DMS79 treated with DMSO at 0.1 percent for 48 hours (cell line): ENCODE measurements around the gene SMAD1.
"Not testable (repeated sequence)": the region's sequence is repeated elsewhere in the genome, so short reads cannot be mapped to it uniquely, and the experiment has no call there.

Experiments used
- DNase-seq: peaks from one replicate; lab custom pipeline; 2025; lab: John Stamatoyannopoulos, UW

Gene SMAD1

DNA sequence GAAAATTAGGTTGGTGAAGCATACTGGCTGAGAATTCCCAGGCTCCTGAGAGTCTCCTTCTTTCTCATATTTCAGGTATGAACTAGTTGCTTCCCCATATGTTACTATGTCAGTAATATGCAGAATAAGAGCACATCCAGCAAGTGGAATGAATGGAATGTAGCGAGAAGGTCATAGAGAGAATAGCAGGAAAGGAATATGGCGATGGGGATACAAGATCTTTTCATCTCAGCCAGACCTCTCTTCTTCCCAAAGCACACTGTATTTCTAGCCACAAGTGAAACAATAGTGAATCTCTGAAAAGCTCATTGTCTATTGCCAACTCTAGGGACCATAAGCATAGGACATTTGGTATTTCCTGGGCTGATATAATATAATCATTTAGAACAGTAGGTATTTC, 82.9 kb downstream of the SMAD1 start:
- DNase-seq = no peak

DNA sequence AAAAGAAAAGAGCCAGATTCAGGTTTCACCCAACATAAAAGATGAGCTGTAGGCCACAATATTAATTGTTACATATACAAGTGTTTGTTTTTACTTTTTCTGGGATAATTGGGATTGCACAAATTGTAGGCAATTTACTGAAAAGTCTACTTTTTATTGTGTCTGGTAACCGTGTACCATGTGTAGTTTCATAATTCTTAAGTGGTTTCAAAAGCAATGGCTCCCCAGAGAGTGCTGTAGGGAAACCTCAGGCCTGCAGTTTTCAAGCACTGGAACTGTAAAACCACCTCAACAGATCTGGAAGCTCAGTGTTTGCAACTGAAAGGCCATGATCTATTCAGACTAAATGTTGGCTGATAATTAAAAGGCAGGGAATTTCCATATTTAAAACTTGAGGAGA, 83.7 kb downstream of the SMAD1 start:
- DNase-seq = no peak

DNA sequence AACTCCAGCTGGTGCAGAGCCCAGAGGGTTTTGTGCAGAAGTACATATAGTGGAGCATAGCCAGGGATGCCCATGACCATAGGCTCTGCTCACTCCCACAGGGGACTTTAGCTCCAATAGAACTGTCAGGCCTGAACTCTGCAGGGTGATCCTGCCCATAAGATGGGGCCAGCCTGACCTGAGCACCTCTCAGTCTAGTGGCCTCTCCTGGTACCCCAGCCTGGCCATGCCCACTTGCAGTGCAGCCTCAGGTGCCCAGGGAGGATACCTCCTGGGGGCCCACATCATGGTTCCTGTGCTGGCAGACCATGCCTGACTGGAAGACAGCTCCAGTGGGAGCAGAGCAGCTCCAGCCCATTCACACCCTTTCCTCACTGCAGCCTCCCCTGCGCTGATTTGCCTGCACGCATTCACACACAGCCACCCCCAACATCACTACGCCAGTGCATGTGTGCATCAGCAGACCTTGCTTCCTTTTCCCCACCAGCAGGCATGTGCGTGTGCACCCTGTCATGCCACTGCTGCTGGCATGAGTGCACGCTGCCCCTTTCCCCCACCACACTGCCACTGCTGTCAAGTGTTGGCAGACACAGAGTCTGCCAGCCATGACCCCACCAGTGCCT, 84.5 kb downstream of the SMAD1 start:
- no peak for DNase-seq

DNA sequence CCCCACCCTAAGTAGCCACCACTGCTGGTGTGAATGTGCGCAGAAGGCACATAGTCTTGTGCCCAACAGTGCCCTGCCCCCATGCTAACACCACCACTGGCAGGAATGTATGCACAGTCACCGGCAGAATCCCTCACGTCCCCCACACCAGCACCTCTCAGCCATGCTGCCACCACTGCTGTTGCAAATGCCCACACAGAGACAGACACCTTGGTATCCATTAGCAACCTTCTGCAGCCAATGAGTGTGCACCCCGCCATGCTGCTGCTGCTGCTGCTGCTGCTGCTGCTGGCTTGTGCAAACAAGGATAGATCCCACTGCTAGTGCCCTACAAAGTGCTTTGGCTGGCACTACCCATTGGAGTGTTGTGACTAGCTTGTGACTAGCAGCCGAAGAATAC, 85.1 kb downstream of the SMAD1 start:
- no peak for DNase-seq

DNA sequence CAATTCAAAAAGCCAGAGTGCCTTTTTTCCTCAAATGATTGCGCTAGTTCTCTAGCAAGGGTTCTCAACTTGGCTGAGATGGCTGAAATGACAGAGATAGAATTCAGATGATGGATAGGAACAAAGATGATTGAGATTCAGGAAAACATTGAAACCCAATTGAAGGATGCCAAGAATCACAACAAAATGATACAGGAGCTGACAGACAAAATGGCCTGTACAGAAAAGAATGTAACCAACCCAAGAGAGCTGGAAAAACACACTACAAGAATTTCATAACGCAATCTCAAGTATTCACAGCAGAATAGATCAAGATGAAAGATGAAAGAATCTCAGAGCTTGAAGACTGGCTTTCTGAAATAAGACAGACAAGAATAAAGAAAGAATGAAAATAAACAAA, 85.9 kb downstream of the SMAD1 start:
- no peak for DNase-seq

DNA sequence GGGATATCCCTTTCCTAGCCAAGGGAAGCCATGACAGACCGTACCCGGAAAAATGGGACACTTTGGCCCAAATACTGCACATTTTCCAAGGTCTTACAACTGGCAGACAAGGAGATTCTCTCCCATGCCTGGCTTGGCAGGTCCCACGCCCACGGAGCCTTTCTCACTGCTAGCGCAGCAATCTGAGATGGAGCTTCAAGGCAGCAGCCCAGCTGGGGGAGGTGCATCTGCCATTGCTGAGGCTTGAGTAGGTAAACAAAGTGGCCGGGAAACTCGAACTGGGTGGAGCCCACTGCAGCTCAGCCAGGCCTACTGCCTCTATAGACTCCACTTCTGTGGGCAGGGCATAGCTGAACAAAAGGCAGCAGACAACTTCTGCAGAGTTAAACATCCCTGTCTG, 92.9 kb downstream of the SMAD1 start:
- not testable (repeated sequence) for DNase-seq

DNA sequence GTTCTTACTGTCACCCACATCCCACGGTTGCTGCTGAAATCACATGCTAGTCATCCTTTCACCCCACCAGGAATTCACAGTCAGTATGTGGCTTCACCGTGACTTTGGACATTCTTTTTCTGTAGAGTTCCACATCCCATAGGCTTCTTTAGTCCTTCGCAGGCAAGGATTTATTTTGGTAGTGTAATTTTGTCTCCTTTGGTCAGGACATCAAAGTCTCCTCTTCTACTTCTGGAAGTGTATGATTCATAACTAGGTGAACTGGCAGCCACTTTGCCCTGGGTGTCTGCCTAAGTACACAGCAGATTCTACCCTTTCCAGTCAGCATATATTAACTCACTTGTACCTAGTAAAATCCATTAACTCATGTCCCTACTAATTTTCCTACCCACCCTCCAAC, 99.3 kb downstream of the SMAD1 start:
- DNase-seq = no peak

DNA sequence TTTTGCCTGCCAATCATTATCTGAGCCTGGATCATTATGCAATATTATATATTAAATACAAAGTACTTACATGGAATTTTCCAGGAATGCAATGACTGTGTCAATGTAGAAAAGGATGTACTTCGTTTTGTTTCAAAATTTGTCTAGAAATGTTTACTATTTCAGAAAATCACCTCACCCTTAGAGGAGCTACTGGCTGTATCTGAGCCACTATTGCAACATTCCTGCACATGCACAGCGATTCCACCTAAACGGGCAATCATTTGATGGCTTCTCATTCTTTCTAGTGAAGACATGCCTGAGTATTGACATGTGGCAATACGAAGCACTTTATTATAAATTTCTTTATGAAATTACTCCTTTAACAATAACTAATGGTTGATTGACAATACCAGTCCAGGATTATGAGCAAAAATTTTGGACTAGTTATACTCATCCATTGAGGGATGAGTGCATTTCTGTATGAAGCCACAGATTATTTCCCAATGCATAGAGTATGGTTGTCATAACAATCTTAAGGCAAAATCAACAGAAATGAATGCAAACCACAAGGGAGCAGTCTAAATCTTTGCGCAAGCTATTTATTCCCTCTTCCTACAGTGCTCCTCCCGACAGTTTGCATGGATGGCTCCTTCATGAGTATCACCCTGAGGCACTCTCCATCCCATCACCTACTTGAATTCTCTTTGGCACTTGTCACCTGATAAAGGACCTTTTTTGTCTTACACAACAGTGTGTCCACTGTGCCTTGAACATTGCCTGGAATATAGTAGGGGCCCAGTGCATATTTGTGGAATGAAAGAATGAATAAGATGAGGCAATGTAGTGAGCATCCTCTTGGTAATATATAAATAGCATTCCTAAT, 101.8 kb downstream of the SMAD1 start:
- DNase-seq = no peak

DNA sequence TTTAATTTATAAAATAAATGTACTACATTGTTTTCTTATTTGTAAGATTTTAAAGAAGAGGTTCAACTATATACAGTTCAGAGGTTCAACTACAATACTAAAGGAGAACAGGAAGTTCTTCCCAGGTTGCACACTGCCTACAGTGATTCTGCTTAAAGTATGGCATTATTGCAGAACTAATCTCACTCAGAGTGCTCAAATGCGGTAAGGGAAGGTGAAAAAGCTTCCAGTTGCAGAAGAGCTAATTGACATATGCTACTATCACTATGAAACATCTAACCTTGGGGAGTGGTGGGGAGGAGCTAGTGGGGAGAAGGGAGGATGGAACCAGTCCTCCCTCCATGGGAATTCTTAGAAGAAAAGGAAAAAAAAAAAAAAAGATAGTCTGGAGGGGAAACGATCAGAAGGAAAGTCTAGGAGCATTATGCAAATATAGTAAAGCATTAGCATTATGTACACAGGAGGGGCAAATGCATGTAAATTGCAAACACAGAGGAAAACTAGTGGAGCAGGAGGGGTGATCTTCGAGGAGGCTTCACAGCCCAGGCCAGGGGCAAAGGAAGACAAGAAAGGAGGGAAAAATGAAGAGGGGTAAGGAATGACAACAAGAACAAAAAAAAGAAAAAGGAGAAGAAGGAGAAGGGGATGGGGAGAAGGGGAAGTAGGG, 105.6 kb downstream of the SMAD1 start:
- no peak for DNase-seq

DNA sequence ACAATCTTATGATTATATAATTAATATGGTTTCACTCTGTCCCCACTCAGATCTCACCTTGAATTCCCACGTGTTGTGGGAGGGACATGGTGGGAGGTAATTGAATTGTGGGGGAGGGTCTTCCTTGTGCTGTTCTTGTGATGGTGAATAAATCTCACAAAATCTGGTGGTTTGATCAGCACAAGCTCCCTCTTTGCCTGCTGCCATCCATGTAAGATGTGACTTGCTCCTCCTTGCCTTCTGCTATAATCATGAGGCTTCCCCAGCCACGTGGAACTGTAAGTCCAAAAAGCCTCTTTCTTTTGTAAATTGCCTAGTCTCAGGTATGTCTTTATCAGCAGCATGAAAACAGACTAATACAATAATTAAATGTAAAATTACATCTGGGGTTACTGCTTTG, 107.7 kb downstream of the SMAD1 start:
- not testable (repeated sequence) for DNase-seq

DNA sequence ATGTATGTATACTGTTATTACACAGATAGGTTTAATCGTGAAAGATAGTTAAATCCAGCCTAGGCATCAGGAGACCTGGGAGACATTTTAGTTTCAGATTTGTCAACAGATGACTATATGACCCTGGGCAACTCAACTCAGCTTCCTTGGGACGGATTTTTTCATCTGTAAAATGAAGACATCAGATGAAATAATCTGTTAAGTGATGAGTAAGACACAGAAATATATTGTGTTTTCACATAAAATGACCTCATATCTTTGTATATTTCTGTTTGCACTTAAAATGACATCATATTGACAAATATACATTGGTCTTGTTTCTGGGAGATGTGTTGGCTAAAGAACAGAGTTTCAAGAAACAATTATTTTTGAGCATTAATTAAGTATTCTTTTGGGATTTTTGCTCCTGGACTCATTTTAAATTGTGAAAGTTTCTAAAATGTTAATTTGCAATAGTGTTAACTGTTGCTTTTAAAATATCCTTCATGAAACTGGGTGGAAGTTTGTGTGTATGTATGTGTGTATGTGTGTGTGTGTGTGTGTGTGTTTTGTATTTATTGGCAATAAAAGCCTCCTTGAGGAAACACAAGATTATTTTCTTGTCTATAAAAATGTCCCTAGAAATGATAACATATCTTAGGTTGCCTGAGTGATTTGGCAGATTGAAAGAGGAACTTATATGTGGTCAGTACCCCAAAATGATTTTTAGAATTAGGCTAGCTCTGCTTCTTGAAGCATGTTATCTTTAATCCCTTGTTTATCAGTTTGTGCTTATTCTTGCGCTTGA, 108.5 kb downstream of the SMAD1 start:
- DNase-seq = no peak

DNA sequence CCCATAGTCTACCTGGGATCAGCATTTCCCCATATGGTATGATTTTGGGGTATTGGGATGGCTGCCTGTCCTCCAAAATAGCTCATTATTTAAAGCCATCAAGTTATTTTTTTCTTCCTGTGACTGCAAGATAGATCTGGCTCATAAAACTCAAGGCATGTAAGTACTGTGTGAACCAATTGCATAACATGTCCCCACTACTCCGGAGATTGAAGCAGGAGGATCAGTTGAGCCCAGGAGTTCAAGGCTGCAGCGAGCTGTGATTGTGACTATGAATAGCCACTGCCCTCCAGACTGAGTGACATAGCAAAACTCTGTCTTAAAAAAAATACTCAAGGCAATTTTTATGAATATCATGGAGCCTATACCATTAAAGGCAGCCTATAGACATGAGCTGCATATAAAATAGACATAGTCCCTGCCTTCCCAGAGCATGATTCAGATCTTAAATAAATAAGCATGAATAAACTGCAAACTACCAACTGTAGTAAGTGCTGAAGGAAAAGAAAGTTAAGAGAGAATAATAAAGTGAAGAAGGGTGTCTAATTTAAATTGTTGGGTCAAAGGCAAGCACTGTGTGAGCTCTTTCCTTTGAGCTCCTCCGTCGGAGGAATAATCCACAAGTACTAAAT, 120.6 kb downstream of the SMAD1 start:
- no peak for DNase-seq

DNA sequence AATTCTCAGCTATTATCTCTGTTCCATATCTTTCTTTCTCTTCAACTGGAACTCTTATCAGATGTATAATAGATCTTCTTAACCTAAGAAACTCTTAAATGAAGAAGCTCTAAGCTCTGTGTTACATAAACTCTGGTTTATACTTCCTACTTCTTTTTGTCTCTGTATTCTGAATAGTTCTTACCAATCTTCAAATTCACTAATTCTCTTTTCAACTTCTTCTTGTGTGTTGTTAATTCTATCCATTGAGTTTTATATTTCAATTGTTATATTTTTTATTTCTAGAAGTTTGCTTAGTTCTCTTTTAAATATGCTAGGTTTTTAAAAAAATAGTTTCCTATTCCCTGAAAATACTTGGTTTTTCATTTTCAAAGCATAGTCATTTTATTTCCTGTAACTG, 124.3 kb downstream of the SMAD1 start:
- DNase-seq = no peak
